ENCODE results near the gene OSBPL3. TPM values are rescaled to one million over a fixed set of nuclear protein-coding genes. Genes with fewer than 3 reads are reported as not detected.
"Not testable (repeated sequence)": the region's sequence is repeated elsewhere in the genome, so short reads cannot be mapped to it uniquely, and the experiment has no call there.

The OSBPL3 gene
- total and polyA plus RNA-seq, 8 donors: 2.0 to 25.0 (median 9.9) TPM

- no peaks in the 10 kb centered on the region for H3K27me3 ChIP-seq
- WGBS, 5 donors: 67 to 83% (median 76%) methylated on average over 4 of the region's 4 CpGs
- no peak overlapping the region for H3K4me3 ChIP-seq
- H3K9me3 ChIP-seq: no peaks in the 10 kb centered on the region
- H3K4me1 ChIP-seq: peaks cover 14 to 73% (median 37%) of the 10 kb centered on the region in 4 donors
- no peak overlapping the region for H3K27ac ChIP-seq
- no peak for DNase-seq
- no peak for TF ChIP-seq CTCF (IDR thresholded peaks at IDR 0.05)
- no peak for TF ChIP-seq POLR2A (IDR thresholded peaks at IDR 0.05)
- no peak for TF ChIP-seq POLR2AphosphoS5 (IDR thresholded peaks at IDR 0.05)
- TF ChIP-seq EP300 (IDR thresholded peaks at IDR 0.05): no peak
- intact Hi-C loops (cut with DNase I; ENCODE audit: low total_unique reads): no loop called here
- no peaks in the 10 kb centered on the region for H3K36me3 ChIP-seq
Measured at GRCh38 chr7:24908727-24909126, 71.3 kb downstream of the OSBPL3 start.

- intact Hi-C loops (cut with DNase I; ENCODE audit: low total_unique reads): no loop called here
- no peak for TF ChIP-seq EP300 (IDR thresholded peaks at IDR 0.05)
- TF ChIP-seq POLR2A (IDR thresholded peaks at IDR 0.05): no peak
- Histone ChIP-seq H3K36me3 (no peaks in the 10 kb centered on the region), H3K9me3 (no peaks in the 10 kb centered on the region), H3K27me3 (no peaks in the 10 kb centered on the region), H3K27ac (peak overlapping the region in 3 of 5 donors; percentile 27 to 80 (median 72)), H3K4me3 (no peak overlapping the region), H3K4me1 (peaks cover 14 to 74% (median 37%) of the 10 kb centered on the region in 4 donors)
- 68 to 79% (median 79%) methylated on average over 3 of the region's 3 CpGs for WGBS, 5 donors
- no peak for DNase-seq
Measured at GRCh38 chr7:24908166-24908565, 71.8 kb downstream of the OSBPL3 start.

- 54 to 76% (median 69%) methylated on average over 7 of the region's 7 CpGs for WGBS, 5 donors
- Histone ChIP-seq H3K4me3 (no peak overlapping the region), H3K9me3 (no peaks in the 10 kb centered on the region), H3K4me1 (peaks cover 14 to 74% (median 37%) of the 10 kb centered on the region in 4 donors), H3K36me3 (no peaks in the 10 kb centered on the region), H3K27ac (peak overlapping the region in 3 of 5 donors; percentile 27 to 80 (median 72)), H3K27me3 (no peaks in the 10 kb centered on the region)
- intact Hi-C loops (cut with DNase I; ENCODE audit: low total_unique reads): no loop called here
- peak in 2 of 3 donors; percentile 53 to 71 for TF ChIP-seq POLR2AphosphoS5 (IDR thresholded peaks at IDR 0.05)
- TF ChIP-seq CTCF (IDR thresholded peaks at IDR 0.05): no peak
- DNase-seq: peak in 1 of 2 donors; percentile 59
Measured at GRCh38 chr7:24907311-24907886, 72.6 kb downstream of the OSBPL3 start.

GRCh38 chr7:24905996-24906770, 73.8 kb downstream of the OSBPL3 start:
- WGBS, 5 donors: 83 to 93% (median 89%) methylated on average over 4 of the region's 4 CpGs

GRCh38 chr7:24903992-24904391, 76.0 kb downstream of the OSBPL3 start:
- H3K4me1 ChIP-seq: peaks cover 5 to 43% (median 25%) of the 10 kb centered on the region in 4 donors
- H3K4me3 ChIP-seq; H3K27ac ChIP-seq; H3K36me3 ChIP-seq; H3K9me3 ChIP-seq; DNase-seq; H3K27me3 ChIP-seq; intact Hi-C loops (cut with DNase I; ENCODE audit: low total_unique reads): not testable (repeated sequence)
- WGBS, 5 donors: 79 to 89% (median 82%) methylated on average over 4 of the region's 4 CpGs

More at GRCh38 chr7:24905996-24906770, 73.8 kb downstream of the OSBPL3 start:
- no peaks in the 10 kb centered on the region for H3K36me3 ChIP-seq
- intact Hi-C loops (cut with DNase I; ENCODE audit: low total_unique reads): no loop called here
- no peaks in the 10 kb centered on the region for H3K27me3 ChIP-seq
- no peak for DNase-seq
- peaks cover 14 to 65% (median 35%) of the 10 kb centered on the region in 4 donors for H3K4me1 ChIP-seq
- no peak overlapping the region for H3K4me3 ChIP-seq
- peak overlapping the region in 1 of 5 donors; percentile 26 for H3K27ac ChIP-seq
- no peak for TF ChIP-seq EP300 (IDR thresholded peaks at IDR 0.05)
- no peak for TF ChIP-seq CTCF (IDR thresholded peaks at IDR 0.05)
- no peak for TF ChIP-seq POLR2AphosphoS5 (IDR thresholded peaks at IDR 0.05)
- TF ChIP-seq POLR2A (IDR thresholded peaks at IDR 0.05): no peak
- H3K9me3 ChIP-seq: no peaks in the 10 kb centered on the region
